ENCODE measurements around the gene PHF21A.

The PHF21A gene

GRCh38 chr11:45896422-45896984 lies 224.8 kb downstream of the PHF21A start:
- no peak overlapping the region for H2AFZ ChIP-seq (ENCODE audit: low read length)

GRCh38 chr11:45895553-45896259 lies 225.5 kb downstream of the PHF21A start:
- Histone ChIP-seq H3K9me3 (ENCODE audit: low read length) (no peaks in the 10 kb centered on the region), H3K4me1 (ENCODE audit: insufficient read depth, low read length, severe bottlenecking) (peaks cover 4% of the 10 kb centered on the region)

More at GRCh38 chr11:45896422-45896984, 224.8 kb downstream of the PHF21A start:
- Histone ChIP-seq H3K36me3 (ENCODE audit: insufficient read depth, low read length) (no peaks in the 10 kb centered on the region), H3K4me1 (ENCODE audit: insufficient read depth, low read length, severe bottlenecking) (peaks cover 4% of the 10 kb centered on the region), H3K27ac (ENCODE audit: low read depth, low read length, poor library complexity, severe bottlenecking) (no peak overlapping the region), H3K9me3 (ENCODE audit: low read length) (no peaks in the 10 kb centered on the region), H3F3A (ENCODE audit: insufficient read depth, low read length) (no peaks in the 10 kb centered on the region), H4K20me1 (ENCODE audit: insufficient read depth, low read length) (no peaks in the 10 kb centered on the region), H3K27me3 (ENCODE audit: insufficient read depth, low read length) (peaks cover 4% of the 10 kb centered on the region; the same call in 1 of the 2 replicates), H3K4me2 (ENCODE audit: low read length) (no peak overlapping the region), H3K9ac (ENCODE audit: low read length) (no peak overlapping the region), H3K4me3 (ENCODE audit: low read depth, low read length, poor library complexity, severe bottlenecking) (no peak overlapping the region), H3K79me2 (ENCODE audit: insufficient read depth, low read length) (no peaks in the 10 kb centered on the region), H3K9me2 (ENCODE audit: low read depth, low read length) (no peaks in the 10 kb centered on the region)
- TF ChIP-seq CTCF (IDR thresholded peaks at IDR 0.05; ENCODE audit: low read length) (no peak), EZH2 (IDR thresholded peaks at IDR 0.05; ENCODE audit: borderline replicate concordance, low read length) (no peak)

GRCh38 chr11:45894555-45895247 lies 226.6 kb downstream of the PHF21A start:
- Histone ChIP-seq H3K9me2 (ENCODE audit: low read depth, low read length) (no peaks in the 10 kb centered on the region), H4K20me1 (ENCODE audit: insufficient read depth, low read length) (no peaks in the 10 kb centered on the region), H3K79me2 (ENCODE audit: insufficient read depth, low read length) (no peaks in the 10 kb centered on the region), H3K27ac (ENCODE audit: low read depth, low read length, poor library complexity, severe bottlenecking) (no peak overlapping the region), H3K9ac (ENCODE audit: low read length) (no peak overlapping the region), H3K9me3 (ENCODE audit: low read length) (no peaks in the 10 kb centered on the region), H3K4me1 (ENCODE audit: insufficient read depth, low read length, severe bottlenecking) (no peaks in the 10 kb centered on the region), H3K36me3 (ENCODE audit: insufficient read depth, low read length) (no peaks in the 10 kb centered on the region), H3K4me3 (ENCODE audit: low read depth, low read length, poor library complexity, severe bottlenecking) (no peak overlapping the region), H3K4me2 (ENCODE audit: low read length) (no peak overlapping the region), H3K27me3 (ENCODE audit: insufficient read depth, low read length) (peaks cover 4% of the 10 kb centered on the region; the same call in 1 of the 2 replicates), H2AFZ (ENCODE audit: low read length) (no peak overlapping the region), H3F3A (ENCODE audit: insufficient read depth, low read length) (no peaks in the 10 kb centered on the region)
- TF ChIP-seq EZH2 (IDR thresholded peaks at IDR 0.05; ENCODE audit: borderline replicate concordance, low read length), result no peak
- TF ChIP-seq CTCF (IDR thresholded peaks at IDR 0.05; ENCODE audit: low read length), result no peak

More at GRCh38 chr11:45895553-45896259, 225.5 kb downstream of the PHF21A start:
- H3K79me2 ChIP-seq (ENCODE audit: insufficient read depth, low read length), result no peaks in the 10 kb centered on the region
- H3K4me3 ChIP-seq (ENCODE audit: low read depth, low read length, poor library complexity, severe bottlenecking), result no peak overlapping the region
- H3F3A ChIP-seq (ENCODE audit: insufficient read depth, low read length), result no peaks in the 10 kb centered on the region
- no peak overlapping the region for H2AFZ ChIP-seq (ENCODE audit: low read length)
- no peak overlapping the region for H3K4me2 ChIP-seq (ENCODE audit: low read length)
- TF ChIP-seq EZH2 (IDR thresholded peaks at IDR 0.05; ENCODE audit: borderline replicate concordance, low read length), result no peak
- no peak for TF ChIP-seq CTCF (IDR thresholded peaks at IDR 0.05; ENCODE audit: low read length)
- H3K9me2 ChIP-seq (ENCODE audit: low read depth, low read length), result no peaks in the 10 kb centered on the region
- H3K9ac ChIP-seq (ENCODE audit: low read length), result no peak overlapping the region
- H3K36me3 ChIP-seq (ENCODE audit: insufficient read depth, low read length), result no peaks in the 10 kb centered on the region
- H3K27ac ChIP-seq (ENCODE audit: low read depth, low read length, poor library complexity, severe bottlenecking), result no peak overlapping the region
- H3K27me3 ChIP-seq (ENCODE audit: insufficient read depth, low read length), result peaks cover 4% of the 10 kb centered on the region; the same call in 1 of the 2 replicates
- no peaks in the 10 kb centered on the region for H4K20me1 ChIP-seq (ENCODE audit: insufficient read depth, low read length)

Data from OCI-LY1 (cell line).